ENCODE data around the gene HINFP. TPM values are rescaled to one million over a fixed set of nuclear protein-coding genes. Genes with fewer than 3 reads are reported as not detected.

The HINFP gene
- total and polyA plus RNA-seq, 4 donors, result 10.4 to 24.5 (median 17.8) TPM

GRCh38 chr11:119149018-119149785 is 27.8 kb downstream of the HINFP start, which contains the start of gene ABCG4:
Gene ABCG4 (plus strand): TSS chr11:119149052. CDS start chr11:119149966, 914 bp downstream.
- DNase-seq (peak; percentile 23 to 42 (median 40)), ATAC-seq (ENCODE audit: insufficient read depth, low FRiP score) (peak; percentile 43)
- Histone ChIP-seq H3K36me3 (ENCODE audit: control insufficient read depth in 4 of 4, insufficient read depth in 4 of 4, low read length in 4 of 4) (no peaks in the 10 kb centered on the region), H3K9ac (ENCODE audit: insufficient read depth in 1 of 2, low read length in 2 of 2) (no peak within 1 kb of the TSS), H3K27me3 (ENCODE audit: control insufficient read depth in 3 of 3, insufficient read depth in 3 of 3, low read length in 2 of 3) (peaks cover 0 to 31% (median 12%) of the 10 kb centered on the region in 3 donors), H3K4me3 (peak within 1 kb of the TSS; percentile 45), H3K27ac (ENCODE audit: low read depth in 1 of 2, low read length in 1 of 2) (no peak within 1 kb of the TSS), H3K4me1 (ENCODE audit: control insufficient read depth in 5 of 5, insufficient read depth in 5 of 5, low read length in 5 of 5) (peaks cover 0 to 15% (median 5%) of the 10 kb centered on the region in 5 donors), H3K9me3 (ENCODE audit: control insufficient read depth in 4 of 4, insufficient read depth in 3 of 4, low read length in 3 of 4) (peaks cover 0 to 1% (median 0%) of the 10 kb centered on the region in 4 donors)
- WGBS, 2 donors, result 1 to 2% methylated on average over 21 to 73 of the region's 73 CpGs
- TF ChIP-seq, protein P1, sequence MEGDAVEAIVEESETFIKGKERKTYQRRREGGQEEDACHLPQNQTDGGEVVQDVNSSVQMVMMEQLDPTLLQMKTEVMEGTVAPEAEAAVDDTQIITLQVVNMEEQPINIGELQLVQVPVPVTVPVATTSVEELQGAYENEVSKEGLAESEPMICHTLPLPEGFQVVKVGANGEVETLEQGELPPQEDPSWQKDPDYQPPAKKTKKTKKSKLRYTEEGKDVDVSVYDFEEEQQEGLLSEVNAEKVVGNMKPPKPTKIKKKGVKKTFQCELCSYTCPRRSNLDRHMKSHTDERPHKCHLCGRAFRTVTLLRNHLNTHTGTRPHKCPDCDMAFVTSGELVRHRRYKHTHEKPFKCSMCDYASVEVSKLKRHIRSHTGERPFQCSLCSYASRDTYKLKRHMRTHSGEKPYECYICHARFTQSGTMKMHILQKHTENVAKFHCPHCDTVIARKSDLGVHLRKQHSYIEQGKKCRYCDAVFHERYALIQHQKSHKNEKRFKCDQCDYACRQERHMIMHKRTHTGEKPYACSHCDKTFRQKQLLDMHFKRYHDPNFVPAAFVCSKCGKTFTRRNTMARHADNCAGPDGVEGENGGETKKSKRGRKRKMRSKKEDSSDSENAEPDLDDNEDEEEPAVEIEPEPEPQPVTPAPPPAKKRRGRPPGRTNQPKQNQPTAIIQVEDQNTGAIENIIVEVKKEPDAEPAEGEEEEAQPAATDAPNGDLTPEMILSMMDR (IDR thresholded peaks at IDR 0.05; ENCODE audit: control extremely low read depth, extremely low read depth), result no peak

GRCh38 chr11:119149786-119150275 is 28.5 kb downstream of the HINFP start:
- peaks cover 0 to 15% (median 5%) of the 10 kb centered on the region in 5 donors for H3K4me1 ChIP-seq (ENCODE audit: control insufficient read depth in 5 of 5, insufficient read depth in 5 of 5, low read length in 5 of 5)
- ATAC-seq (ENCODE audit: insufficient read depth, low FRiP score) (no peak), DNase-seq (no peak)
- H3K9ac ChIP-seq (ENCODE audit: insufficient read depth in 1 of 2, low read length in 2 of 2), result no peak overlapping the region
- no peak overlapping the region for H3K4me3 ChIP-seq
- TF ChIP-seq, protein P1 (IDR thresholded peaks at IDR 0.05; ENCODE audit: control extremely low read depth, extremely low read depth), result no peak
- 24 to 34% methylated on average over 29 to 33 of the region's 33 CpGs for WGBS, 2 donors
- H3K27ac ChIP-seq (ENCODE audit: low read depth in 1 of 2, low read length in 1 of 2), result no peak overlapping the region
- peaks cover 0 to 1% (median 0%) of the 10 kb centered on the region in 4 donors for H3K9me3 ChIP-seq (ENCODE audit: control insufficient read depth in 4 of 4, insufficient read depth in 3 of 4, low read length in 3 of 4)
- no peaks in the 10 kb centered on the region for H3K36me3 ChIP-seq (ENCODE audit: control insufficient read depth in 4 of 4, insufficient read depth in 4 of 4, low read length in 4 of 4)
- H3K27me3 ChIP-seq (ENCODE audit: control insufficient read depth in 3 of 3, insufficient read depth in 3 of 3, low read length in 2 of 3), result peaks cover 0 to 31% (median 12%) of the 10 kb centered on the region in 3 donors

GRCh38 chr11:119152043-119152442 is 30.7 kb downstream of the HINFP start:
- H3K36me3 ChIP-seq (ENCODE audit: control insufficient read depth in 4 of 4, insufficient read depth in 4 of 4, low read length in 4 of 4), result no peaks in the 10 kb centered on the region
- peaks cover 0 to 15% (median 5%) of the 10 kb centered on the region in 5 donors for H3K4me1 ChIP-seq (ENCODE audit: control insufficient read depth in 5 of 5, insufficient read depth in 5 of 5, low read length in 5 of 5)
- no peak overlapping the region for H3K27ac ChIP-seq (ENCODE audit: low read depth in 1 of 2, low read length in 1 of 2)
- TF ChIP-seq, protein P1 (IDR thresholded peaks at IDR 0.05; ENCODE audit: control extremely low read depth, extremely low read depth), result no peak
- H3K27me3 ChIP-seq (ENCODE audit: control insufficient read depth in 3 of 3, insufficient read depth in 3 of 3, low read length in 2 of 3), result peaks cover 0 to 27% (median 10%) of the 10 kb centered on the region in 3 donors
- DNase-seq, result no peak
- peaks cover 0 to 1% (median 0%) of the 10 kb centered on the region in 4 donors for H3K9me3 ChIP-seq (ENCODE audit: control insufficient read depth in 4 of 4, insufficient read depth in 3 of 4, low read length in 3 of 4)
- 78 to 79% methylated on average over 9 of the region's 9 CpGs for WGBS, 2 donors
- H3K9ac ChIP-seq (ENCODE audit: insufficient read depth in 1 of 2, low read length in 2 of 2), result no peak overlapping the region
- no peak for ATAC-seq (ENCODE audit: insufficient read depth, low FRiP score)
- H3K4me3 ChIP-seq, result no peak overlapping the region
